Endothelial cell of umbilical vein (primary cell): ENCODE measurements around the gene FSTL3. TPM values are rescaled to one million over a fixed set of nuclear protein-coding genes. Genes with fewer than 3 reads are reported as not detected.

Source experiments
- BruUV-seq: library from RNA; stranded (reverse); fragments of 400-500 nt; replicated peaks from 2 replicates; lab custom pipeline; 2021; lab: Mats Ljungman, UMichigan
- CTCF ChIA-PET: fragments of 300-600, 350-600 bp; sonication (Branson Sonifier 250); formaldehyde crosslinking; loops from one replicate; lab custom pipeline; 2021; ENCODE audit warnings: antibody characterized with exemption, inconsistent platforms; lab: Charles Lee
- POLR2A ChIA-PET: fragments of 300-600, 350-600 bp; sonication (Branson Sonifier 250); formaldehyde crosslinking; loops from one replicate; lab custom pipeline; 2021; ENCODE audit warnings: antibody characterized with exemption, inconsistent platforms; lab: Charles Lee
- DNase-seq: peaks from one replicate; pipeline ENCODE4 v3.0.0-alpha.2; 2011; ENCODE audit warnings: low read depth, low spot score
- FAIRE-seq: peaks from 2 replicates; lab custom pipeline; 2011; peaks lifted over from hg19 to GRCh38; lab: Jason Lieb, UNC
- H2AFZ ChIP-seq: 2 replicates; pipeline ENCODE4 v1.6.0; 2012; ENCODE audit warnings: low read depth, low read length, control low read depth, inconsistent platforms
- H3K27ac ChIP-seq: 2 replicates; pipeline ENCODE4 v1.5.1; 2011; ENCODE audit warnings: low read depth, mild to moderate bottlenecking, control low read depth, low read length, moderate library complexity; ENCODE audit not compliant: insufficient read depth
- H3K27me3 ChIP-seq, 2 experiments: 2 replicates each; pipeline versions ENCODE4 v1.6.0 to v1.6.1; 2011; ENCODE audit warnings: low read length in 2 of 2, mixed read lengths in 1 of 2; ENCODE audit not compliant: control insufficient read depth in 2 of 2, insufficient read depth in 2 of 2
- H3K36me3 ChIP-seq, 2 experiments: 2 replicates in 1 of 2; 3 replicates in 1 of 2; pipeline ENCODE4 v1.5.1; 2011; ENCODE audit warnings: low read length in 2 of 2, mild to moderate bottlenecking in 1 of 2, moderate library complexity in 1 of 2; ENCODE audit not compliant: control insufficient read depth in 2 of 2, insufficient read depth in 2 of 2; ENCODE audit errors: extremely low read depth in 1 of 2
- H3K4me1 ChIP-seq: 3 replicates; pipeline ENCODE4 v1.5.1; 2011; ENCODE audit warnings: mild to moderate bottlenecking, low read length; ENCODE audit not compliant: control insufficient read depth, insufficient read depth; ENCODE audit errors: extremely low read depth
- H3K4me2 ChIP-seq: 2 replicates; pipeline ENCODE4 v1.6.1; 2011; ENCODE audit warnings: low read length, control low read depth, mixed read lengths; ENCODE audit not compliant: insufficient read depth
- H3K4me3 ChIP-seq, 3 experiments: fragments of 200-600 bp in 1 of 3; sonication (generic), shearing (Covaris generic) in 1 of 3; replicated peaks in 1 of 3; 2 replicates each; pipeline ENCODE4 v1.5.1; 2011 to 2016; ENCODE audit warnings: control low read depth in 3 of 3, low read length in 3 of 3, mild to moderate bottlenecking in 2 of 3, inconsistent platforms in 1 of 3, low read depth in 1 of 3, moderate library complexity in 1 of 3; ENCODE audit not compliant: insufficient read depth in 1 of 3
- H3K79me2 ChIP-seq: 2 replicates; pipeline ENCODE4 v1.6.0; 2012; ENCODE audit warnings: low read length, inconsistent platforms; ENCODE audit not compliant: control insufficient read depth, insufficient read depth
- H3K9ac ChIP-seq: replicated peaks from 2 replicates; pipeline ENCODE3; 2011; ENCODE audit warnings: low read length, control low read depth; ENCODE audit not compliant: insufficient read depth; ENCODE audit errors: extremely low read depth
- H3K9me1 ChIP-seq: replicated peaks from 3 replicates; pipeline ENCODE4 v1.6.0; 2011; ENCODE audit warnings: mild to moderate bottlenecking, low read length; ENCODE audit not compliant: control insufficient read depth, insufficient read depth; ENCODE audit errors: extremely low read depth
- H3K9me3 ChIP-seq: replicated peaks from 2 replicates; pipeline ENCODE4 v1.5.1; 2012; ENCODE audit warnings: low read length, inconsistent platforms; ENCODE audit not compliant: control insufficient read depth, insufficient read depth
- H4K20me1 ChIP-seq: replicated peaks from 2 replicates; pipeline ENCODE3; 2011; ENCODE audit warnings: mild to moderate bottlenecking, low read length; ENCODE audit not compliant: control insufficient read depth, insufficient read depth; ENCODE audit errors: extremely low read depth
- EZH2 ChIP-seq: IDR thresholded peaks from 2 replicates; pipeline ENCODE4 v1.6.1; 2012; ENCODE audit warnings: borderline replicate concordance, low read depth, mild to moderate bottlenecking, moderate library complexity, low read length, inconsistent platforms; ENCODE audit not compliant: severe bottlenecking
- FOS ChIP-seq: IDR thresholded peaks from 2 replicates; pipeline ENCODE4 v1.6.1; 2011; ENCODE audit warnings: mild to moderate bottlenecking, low read length, moderate library complexity, borderline replicate concordance; ENCODE audit not compliant: insufficient read depth
- GATA2 ChIP-seq: IDR thresholded peaks from 2 replicates; pipeline ENCODE4 v1.7.0; 2011; ENCODE audit warnings: low read depth, mild to moderate bottlenecking, moderate library complexity, mixed read lengths, low read length; ENCODE audit not compliant: insufficient read length, insufficient read depth
- JUN ChIP-seq: IDR thresholded peaks from 2 replicates; pipeline ENCODE4 v1.6.1; 2011; ENCODE audit warnings: borderline replicate concordance, low read depth; ENCODE audit not compliant: insufficient read length, insufficient read depth
- MYC ChIP-seq: IDR thresholded peaks from one replicate; pipeline ENCODE4 v1.6.1; 2011; ENCODE audit warnings: mild to moderate bottlenecking, low read depth, low read length
- POLR2A ChIP-seq: IDR thresholded peaks from 2 replicates; pipeline ENCODE4 v1.6.1; 2012; ENCODE audit warnings: low read depth, mild to moderate bottlenecking, control low read depth, low read length
- POLR2AphosphoS5 ChIP-seq: IDR thresholded peaks from 2 replicates; pipeline ENCODE4 v1.6.1; 2012; ENCODE audit warnings: low read depth, mild to moderate bottlenecking, control low read depth, low read length, moderate library complexity; ENCODE audit not compliant: insufficient read depth
- dilution Hi-C: fragments of 300-500 bp; cut with MboI; formaldehyde crosslinking; loops from one replicate; pipeline ENCODE4 v1.15.0; 2019; ENCODE audit warnings: low sequenced_read_pairs; ENCODE audit not compliant: extremely low pct_ligation_motif_present
- intact Hi-C: fragments of 100-400 bp; cut with micrococcal nuclease; formaldehyde crosslinking; loops from one replicate; pipeline ENCODE4 v1.10.0; 2022
- polyA plus RNA-seq, 4 experiments: library from polyadenylated mRNA; depleted of rRNA in 3 of 4; stranded (reverse) in 3 of 4; unstranded in 1 of 4; fragments of >200 nt; gene quantifications; 2 replicates each; pipeline versions ENCODE4 v1.2.1 to v1.2.3, GENCODE V29; 2011 to 2012; ENCODE audit warnings: missing spikeins in 1 of 4
- total RNA-seq: library from RNA; stranded (reverse); gene quantifications from 2 replicates; pipeline ENCODE4 v1.2.3, GENCODE V29; 2021
- TF ChIP-seq, protein P1 (sequence below): IDR thresholded peaks from 2 replicates; pipeline ENCODE4 v1.6.1; 2011; ENCODE audit not compliant: insufficient read depth, insufficient read length
- TF ChIP-seq, protein P2 (sequence below), 2 donors: IDR thresholded peaks; 1 replicate in 1 of 2; 2 replicates in 1 of 2; pipeline ENCODE4 v1.5.1; 2011; ENCODE audit warnings: low read length in 2 of 2, mild to moderate bottlenecking in 2 of 2, moderate library complexity in 2 of 2, control low read depth in 1 of 2, inconsistent platforms in 1 of 2, low read depth in 1 of 2; ENCODE audit not compliant: insufficient read depth in 1 of 2; ENCODE audit errors: extremely low read depth in 1 of 2

Gene FSTL3
- total and polyA plus RNA-seq, 2 donors (not counting 3 experiments of a cell fraction or from before 2014, with no cell fraction given), result 19.9 to 45.2 TPM

DNA sequence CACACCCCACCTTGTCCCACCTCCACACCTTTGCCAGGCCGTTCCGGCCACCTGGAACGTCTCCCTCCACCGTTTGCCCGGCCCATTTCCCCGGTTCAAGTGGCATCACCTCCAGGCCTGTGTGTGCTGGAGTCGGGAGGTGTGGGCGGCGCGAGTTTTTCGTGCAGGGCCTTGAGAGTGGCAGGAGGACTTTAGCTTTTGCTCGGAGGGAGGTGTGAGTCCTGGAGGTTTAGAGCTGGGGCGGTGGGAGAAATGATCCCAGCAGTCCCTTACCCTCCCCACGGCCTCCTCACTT is 28.2 kb downstream of the FSTL3 start:
- FAIRE-seq (no peak), DNase-seq (no peak)
- H3K9ac ChIP-seq, result no peak overlapping the region
- no peaks in the 10 kb centered on the region for H3K9me1 ChIP-seq
- no TSS peak for BruUV-seq
- H3K4me3 ChIP-seq, result no peak overlapping the region
- H3K36me3 ChIP-seq, result no peaks in the 10 kb centered on the region
- H4K20me1 ChIP-seq, result no peaks in the 10 kb centered on the region
- ChIA-PET POLR2A (no interaction called here), CTCF (interaction anchor here (1.3 to 1.4 kb wide), 2 partner anchors 24 to 30 kb away, joined by 6 to 7 read pairs; no protein-coding TSS in a partner anchor)
- no peaks in the 10 kb centered on the region for H3K79me2 ChIP-seq
- no peaks in the 10 kb centered on the region for H3K9me3 ChIP-seq
- peak overlapping the region; percentile 4 for H2AFZ ChIP-seq
- intact Hi-C loops, result no loop called here
- H3K27ac ChIP-seq, result no peak overlapping the region
- TF ChIP-seq, protein P1, sequence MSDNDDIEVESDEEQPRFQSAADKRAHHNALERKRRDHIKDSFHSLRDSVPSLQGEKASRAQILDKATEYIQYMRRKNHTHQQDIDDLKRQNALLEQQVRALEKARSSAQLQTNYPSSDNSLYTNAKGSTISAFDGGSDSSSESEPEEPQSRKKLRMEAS, result no peak
- TF ChIP-seq JUN (no peak), EZH2 (no peak), POLR2A (no peak), POLR2AphosphoS5 (no peak), FOS (no peak), GATA2 (no peak), MYC (no peak)
- TF ChIP-seq, protein P2, sequence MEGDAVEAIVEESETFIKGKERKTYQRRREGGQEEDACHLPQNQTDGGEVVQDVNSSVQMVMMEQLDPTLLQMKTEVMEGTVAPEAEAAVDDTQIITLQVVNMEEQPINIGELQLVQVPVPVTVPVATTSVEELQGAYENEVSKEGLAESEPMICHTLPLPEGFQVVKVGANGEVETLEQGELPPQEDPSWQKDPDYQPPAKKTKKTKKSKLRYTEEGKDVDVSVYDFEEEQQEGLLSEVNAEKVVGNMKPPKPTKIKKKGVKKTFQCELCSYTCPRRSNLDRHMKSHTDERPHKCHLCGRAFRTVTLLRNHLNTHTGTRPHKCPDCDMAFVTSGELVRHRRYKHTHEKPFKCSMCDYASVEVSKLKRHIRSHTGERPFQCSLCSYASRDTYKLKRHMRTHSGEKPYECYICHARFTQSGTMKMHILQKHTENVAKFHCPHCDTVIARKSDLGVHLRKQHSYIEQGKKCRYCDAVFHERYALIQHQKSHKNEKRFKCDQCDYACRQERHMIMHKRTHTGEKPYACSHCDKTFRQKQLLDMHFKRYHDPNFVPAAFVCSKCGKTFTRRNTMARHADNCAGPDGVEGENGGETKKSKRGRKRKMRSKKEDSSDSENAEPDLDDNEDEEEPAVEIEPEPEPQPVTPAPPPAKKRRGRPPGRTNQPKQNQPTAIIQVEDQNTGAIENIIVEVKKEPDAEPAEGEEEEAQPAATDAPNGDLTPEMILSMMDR (IDR thresholded peaks at IDR 0.05; ENCODE audit: extremely low read depth in 1 of 2, insufficient read depth in 1 of 2, low read depth in 1 of 2, low read length in 2 of 2), result no peak
- H3K4me2 ChIP-seq, result no peak overlapping the region
- dilution Hi-C loops, result no loop called here
- peaks cover 0 to 3% of the 10 kb centered on the region in 2 experiments for H3K27me3 ChIP-seq
- H3K4me1 ChIP-seq, result peaks cover 3% of the 10 kb centered on the region
